ENCODE measurements around the gene CDKAL1.

CDKAL1 gene

GRCh38 chr6:20569000-20569610 is 34.8 kb downstream of the CDKAL1 start:
- Histone ChIP-seq H3K9ac (ENCODE audit: low read depth, low read length) (no peak overlapping the region), H3K4me1 (ENCODE audit: insufficient read depth, low read length) (peaks cover 15% of the 10 kb centered on the region; the same call in 1 of the 2 replicates), H3K36me3 (ENCODE audit: insufficient read depth, low read length) (no peaks in the 10 kb centered on the region), H3K9me3 (ENCODE audit: control insufficient read depth, insufficient read depth, low read length) (no peaks in the 10 kb centered on the region)

- no peaks in the 10 kb centered on the region for H3K9me3 ChIP-seq (ENCODE audit: control insufficient read depth, insufficient read depth, low read length)
- H3K4me1 ChIP-seq (ENCODE audit: insufficient read depth, low read length) = peaks cover 7% of the 10 kb centered on the region; the same call in 1 of the 2 replicates
- 0 out of 2 replicates have a peak, but pooled peaks cover 3% of the 10 kb centered on the region for H3K36me3 ChIP-seq (ENCODE audit: insufficient read depth, low read length)
- no peak overlapping the region for H3K9ac ChIP-seq (ENCODE audit: low read depth, low read length)
These were observed 37.0 kb downstream of the CDKAL1 start for GRCh38 chr6:20571261-20571660.

- H3K9ac ChIP-seq (ENCODE audit: low read depth, low read length) = no peak overlapping the region
- H3K4me1 ChIP-seq (ENCODE audit: insufficient read depth, low read length) = peaks cover 7% of the 10 kb centered on the region; the same call in 1 of the 2 replicates
- peaks cover 3% of the 10 kb centered on the region; the same call in 1 of the 2 replicates for H3K36me3 ChIP-seq (ENCODE audit: insufficient read depth, low read length)
- H3K9me3 ChIP-seq (ENCODE audit: control insufficient read depth, insufficient read depth, low read length) = no peaks in the 10 kb centered on the region
These were observed 38.0 kb downstream of the CDKAL1 start for GRCh38 chr6:20572288-20572687.

GRCh38 chr6:20572940-20573339 is 38.7 kb downstream of the CDKAL1 start:
- H3K9me3 ChIP-seq (ENCODE audit: control insufficient read depth, insufficient read depth, low read length) = no peaks in the 10 kb centered on the region
- H3K4me1 ChIP-seq (ENCODE audit: insufficient read depth, low read length) = peaks cover 7% of the 10 kb centered on the region; the same call in 1 of the 2 replicates
- no peak overlapping the region for H3K9ac ChIP-seq (ENCODE audit: low read depth, low read length)
- peaks cover 3% of the 10 kb centered on the region; the same call in 1 of the 2 replicates for H3K36me3 ChIP-seq (ENCODE audit: insufficient read depth, low read length)

- H3K4me1 ChIP-seq (ENCODE audit: insufficient read depth, low read length) = peaks cover 7% of the 10 kb centered on the region; the same call in 1 of the 2 replicates
- H3K36me3 ChIP-seq (ENCODE audit: insufficient read depth, low read length) = peaks cover 3% of the 10 kb centered on the region; the same call in 1 of the 2 replicates
- no peaks in the 10 kb centered on the region for H3K9me3 ChIP-seq (ENCODE audit: control insufficient read depth, insufficient read depth, low read length)
- H3K9ac ChIP-seq (ENCODE audit: low read depth, low read length) = no peak overlapping the region
These were observed 40.1 kb downstream of the CDKAL1 start for GRCh38 chr6:20574355-20574754.

- Histone ChIP-seq H3K4me1 (ENCODE audit: insufficient read depth, low read length) (peaks cover 7% of the 10 kb centered on the region; the same call in 1 of the 2 replicates), H3K9me3 (ENCODE audit: control insufficient read depth, insufficient read depth, low read length) (no peaks in the 10 kb centered on the region), H3K36me3 (ENCODE audit: insufficient read depth, low read length) (peaks cover 3% of the 10 kb centered on the region; the same call in 1 of the 2 replicates), H3K9ac (ENCODE audit: low read depth, low read length) (no peak overlapping the region)
These were observed 40.9 kb downstream of the CDKAL1 start for GRCh38 chr6:20575125-20575524.

GRCh38 chr6:20575704-20576451 is 41.6 kb downstream of the CDKAL1 start:
- Histone ChIP-seq H3K9me3 (ENCODE audit: control insufficient read depth, insufficient read depth, low read length) (no peaks in the 10 kb centered on the region), H3K36me3 (ENCODE audit: insufficient read depth, low read length) (peaks cover 3% of the 10 kb centered on the region; the same call in 1 of the 2 replicates)

GRCh38 chr6:20577173-20577688 is 43.0 kb downstream of the CDKAL1 start:
- Histone ChIP-seq H3K9ac (ENCODE audit: low read depth, low read length) (no peak overlapping the region), H3K36me3 (ENCODE audit: insufficient read depth, low read length) (peaks cover 3% of the 10 kb centered on the region; the same call in 1 of the 2 replicates), H3K4me1 (ENCODE audit: insufficient read depth, low read length) (peaks cover 3% of the 10 kb centered on the region; the same call in 1 of the 2 replicates), H3K9me3 (ENCODE audit: control insufficient read depth, insufficient read depth, low read length) (no peaks in the 10 kb centered on the region)

More at GRCh38 chr6:20575704-20576451, 41.6 kb downstream of the CDKAL1 start:
- peaks cover 7% of the 10 kb centered on the region; the same call in 1 of the 2 replicates for H3K4me1 ChIP-seq (ENCODE audit: insufficient read depth, low read length)
- H3K9ac ChIP-seq (ENCODE audit: low read depth, low read length) = no peak overlapping the region

- peaks cover 15% of the 10 kb centered on the region; the same call in 1 of the 2 replicates for H3K4me1 ChIP-seq (ENCODE audit: insufficient read depth, low read length)
- H3K36me3 ChIP-seq (ENCODE audit: insufficient read depth, low read length) = no peaks in the 10 kb centered on the region; the same call in 1 of the 2 replicates
These were observed 46.8 kb downstream of the CDKAL1 start for GRCh38 chr6:20581070-20581469.

GRCh38 chr6:20582586-20583443 is 48.6 kb downstream of the CDKAL1 start:
- H3K9me3 ChIP-seq (ENCODE audit: control insufficient read depth, insufficient read depth, low read length) = no peaks in the 10 kb centered on the region
- H3K36me3 ChIP-seq (ENCODE audit: insufficient read depth, low read length) = no peaks in the 10 kb centered on the region
- peaks cover 15% of the 10 kb centered on the region; the same call in 1 of the 2 replicates for H3K4me1 ChIP-seq (ENCODE audit: insufficient read depth, low read length)
- H3K9ac ChIP-seq (ENCODE audit: low read depth, low read length) = no peak overlapping the region

More at GRCh38 chr6:20581070-20581469, 46.8 kb downstream of the CDKAL1 start:
- Histone ChIP-seq H3K9me3 (ENCODE audit: control insufficient read depth, insufficient read depth, low read length) (no peaks in the 10 kb centered on the region), H3K9ac (ENCODE audit: low read depth, low read length) (no peak overlapping the region)

GRCh38 chr6:20583444-20583800 is 49.2 kb downstream of the CDKAL1 start:
- no peaks in the 10 kb centered on the region for H3K36me3 ChIP-seq (ENCODE audit: insufficient read depth, low read length)
- peaks cover 15% of the 10 kb centered on the region; the same call in 1 of the 2 replicates for H3K4me1 ChIP-seq (ENCODE audit: insufficient read depth, low read length)
- no peak overlapping the region for H3K9ac ChIP-seq (ENCODE audit: low read depth, low read length)
- H3K9me3 ChIP-seq (ENCODE audit: control insufficient read depth, insufficient read depth, low read length) = no peaks in the 10 kb centered on the region

- Histone ChIP-seq H3K9me3 (ENCODE audit: control insufficient read depth, insufficient read depth, low read length) (no peaks in the 10 kb centered on the region), H3K4me1 (ENCODE audit: insufficient read depth, low read length) (peaks cover 15% of the 10 kb centered on the region; the same call in 1 of the 2 replicates), H3K9ac (ENCODE audit: low read depth, low read length) (no peak overlapping the region), H3K36me3 (ENCODE audit: insufficient read depth, low read length) (no peaks in the 10 kb centered on the region)
These were observed 50.0 kb downstream of the CDKAL1 start for GRCh38 chr6:20584100-20584731.

- Histone ChIP-seq H3K4me1 (ENCODE audit: insufficient read depth, low read length) (peaks cover 3% of the 10 kb centered on the region; the same call in 1 of the 2 replicates), H3K36me3 (ENCODE audit: insufficient read depth, low read length) (no peaks in the 10 kb centered on the region), H3K9ac (ENCODE audit: low read depth, low read length) (no peak overlapping the region), H3K9me3 (ENCODE audit: control insufficient read depth, insufficient read depth, low read length) (no peaks in the 10 kb centered on the region)
These were observed 55.0 kb downstream of the CDKAL1 start for GRCh38 chr6:20589266-20589665.
